Activated T-cell treated with anti-CD3 and anti-CD28 coated beads, Interleukin-2, amount 50 U/mL, for 72 hours (primary cell): Measurements from ENCODE around the gene GOLGA8A. TPM values are rescaled to one million over a fixed set of nuclear protein-coding genes. Genes with fewer than 3 reads are reported as not detected.
A peak's percentile ranks its signal among the peaks of the same experiment; 100 is the strongest.
"Not testable (repeated sequence)": the region's sequence is repeated elsewhere in the genome, so short reads cannot be mapped to it uniquely, and the experiment has no call there.

Experiments
- ATAC-seq, 2 donors: fragments of 150-1000 bp; cut with Tn5 transposase; replicated peaks in 1 of 2; 2 replicates each; pipeline ENCODE4 v1.10.0; 2021; ENCODE audit warnings: moderate library complexity in 2 of 2, mild to moderate bottlenecking in 1 of 2
- DNase-seq, 2 donors: peaks; one replicate each; pipeline ENCODE4 v3.0.0; 2021 to 2022; ENCODE audit warnings: mixed read lengths in 1 of 2
- H3K27ac Mint-ChIP-seq: one replicate; pipeline ENCODE4 v1.8.0; 2022; ENCODE audit warnings: mild to moderate bottlenecking, moderate library complexity, mixed read lengths
- H3K27me3 Mint-ChIP-seq: one replicate; pipeline ENCODE4 v1.8.0; 2022; ENCODE audit warnings: low read depth, mixed read lengths
- H3K36me3 Mint-ChIP-seq, 2 donors: one replicate each; pipeline ENCODE4 v1.8.0; 2022; ENCODE audit warnings: mixed read lengths in 2 of 2, mild to moderate bottlenecking in 1 of 2; ENCODE audit not compliant: insufficient read depth in 2 of 2
- H3K4me1 Mint-ChIP-seq: one replicate; pipeline ENCODE4 v1.8.0; 2022; ENCODE audit warnings: low read depth, mixed read lengths
- H3K4me3 Mint-ChIP-seq, 2 donors: one replicate each; pipeline ENCODE4 v1.8.0; 2022; ENCODE audit warnings: mild to moderate bottlenecking in 2 of 2, mixed read lengths in 2 of 2, moderate library complexity in 2 of 2
- H3K9me3 Mint-ChIP-seq, 2 donors: one replicate each; pipeline ENCODE4 v1.8.0; 2022; ENCODE audit warnings: mixed read lengths in 2 of 2
- total RNA-seq, 2 donors: library from RNA; stranded (reverse); gene quantifications; one replicate each; pipeline ENCODE4 v1.2.3, GENCODE V29; 2022

Gene GOLGA8A
- total RNA-seq, 2 donors from 2014 or later = 180 TPM

- Mint-ChIP-seq H3K36me3 (peaks cover 0 to 16% of the 10 kb centered on the region in 2 donors), H3K9me3 (no peaks in the 10 kb centered on the region), H3K27ac (no peak overlapping the region), H3K27me3 (no peaks in the 10 kb centered on the region), H3K4me3 (peak overlapping the region; percentile 75 to 89), H3K4me1 (peaks cover 24% of the 10 kb centered on the region)
- DNase-seq = peak; percentile 7 to 12
- ATAC-seq = peak; percentile 37 to 39
Observed at GRCh38 chr15:34436126-34436955, 1.3 kb downstream of the GOLGA8A start.

- peaks cover 0 to 17% of the 10 kb centered on the region in 2 donors for H3K36me3 Mint-ChIP-seq
- DNase-seq (no peak), ATAC-seq (no peak)
- no peaks in the 10 kb centered on the region for H3K27me3 Mint-ChIP-seq
- no peak overlapping the region for H3K27ac Mint-ChIP-seq
- H3K4me1 Mint-ChIP-seq = peaks cover 24% of the 10 kb centered on the region
- H3K9me3 Mint-ChIP-seq = no peaks in the 10 kb centered on the region
- H3K4me3 Mint-ChIP-seq = peak overlapping the region; percentile 75 to 89
Observed at GRCh38 chr15:34435658-34436057, 1.9 kb downstream of the GOLGA8A start.

- H3K27me3 Mint-ChIP-seq = no peaks in the 10 kb centered on the region
- H3K36me3 Mint-ChIP-seq = peaks cover 0 to 18% of the 10 kb centered on the region in 2 donors
- no peak overlapping the region for H3K27ac Mint-ChIP-seq
- no peak for DNase-seq
- H3K4me1 Mint-ChIP-seq = peaks cover 24% of the 10 kb centered on the region
- no peak overlapping the region for H3K4me3 Mint-ChIP-seq
- H3K9me3 Mint-ChIP-seq = no peaks in the 10 kb centered on the region
- no peak for ATAC-seq
Observed at GRCh38 chr15:34434627-34435305, 2.8 kb downstream of the GOLGA8A start.

- H3K4me1 Mint-ChIP-seq = peaks cover 24% of the 10 kb centered on the region
- H3K27me3 Mint-ChIP-seq, ATAC-seq, H3K4me3 Mint-ChIP-seq, DNase-seq, H3K27ac Mint-ChIP-seq, H3K9me3 Mint-ChIP-seq: not testable (repeated sequence)
- H3K36me3 Mint-ChIP-seq = peaks cover 0 to 18% of the 10 kb centered on the region in 2 donors
Observed at GRCh38 chr15:34433956-34434626, 3.5 kb downstream of the GOLGA8A start.

GRCh38 chr15:34430642-34431041 lies 7.0 kb downstream of the GOLGA8A start:
- Mint-ChIP-seq H3K4me1 (peaks cover 17% of the 10 kb centered on the region), H3K36me3 (peaks cover 0 to 20% of the 10 kb centered on the region in 2 donors)
- DNase-seq = not testable (repeated sequence)

GRCh38 chr15:34423425-34424090 lies 14.1 kb downstream of the GOLGA8A start:
- H3K4me3 Mint-ChIP-seq, ATAC-seq, H3K9me3 Mint-ChIP-seq, DNase-seq, H3K4me1 Mint-ChIP-seq, H3K27ac Mint-ChIP-seq, H3K36me3 Mint-ChIP-seq, H3K27me3 Mint-ChIP-seq: not testable (repeated sequence)

More at GRCh38 chr15:34430642-34431041, 7.0 kb downstream of the GOLGA8A start:
- H3K27me3 Mint-ChIP-seq, H3K4me3 Mint-ChIP-seq, H3K27ac Mint-ChIP-seq, ATAC-seq, H3K9me3 Mint-ChIP-seq: not testable (repeated sequence)

- ATAC-seq, H3K9me3 Mint-ChIP-seq: not testable (repeated sequence)
Observed at GRCh38 chr15:34420953-34421352, 16.7 kb downstream of the GOLGA8A start.

GRCh38 chr15:34418435-34418834 lies 19.2 kb downstream of the GOLGA8A start:
- H3K9me3 Mint-ChIP-seq, DNase-seq, H3K27me3 Mint-ChIP-seq, H3K36me3 Mint-ChIP-seq, H3K4me1 Mint-ChIP-seq, H3K27ac Mint-ChIP-seq, ATAC-seq: not testable (repeated sequence)
- peak overlapping the region in 1 of 2 donors; percentile 4 for H3K4me3 Mint-ChIP-seq

More at GRCh38 chr15:34420953-34421352, 16.7 kb downstream of the GOLGA8A start:
- H3K27ac Mint-ChIP-seq, H3K4me3 Mint-ChIP-seq, H3K36me3 Mint-ChIP-seq, H3K4me1 Mint-ChIP-seq, DNase-seq, H3K27me3 Mint-ChIP-seq: not testable (repeated sequence)

- not testable (repeated sequence) for H3K4me3 Mint-ChIP-seq, H3K27me3 Mint-ChIP-seq, H3K27ac Mint-ChIP-seq, H3K4me1 Mint-ChIP-seq, H3K9me3 Mint-ChIP-seq, H3K36me3 Mint-ChIP-seq, DNase-seq, ATAC-seq
Observed at GRCh38 chr15:34409511-34409910, 28.1 kb downstream of the GOLGA8A start.

- H3K27me3 Mint-ChIP-seq, H3K27ac Mint-ChIP-seq, H3K4me3 Mint-ChIP-seq, H3K9me3 Mint-ChIP-seq, H3K4me1 Mint-ChIP-seq, H3K36me3 Mint-ChIP-seq, DNase-seq: not testable (repeated sequence)
- peak in 1 of 2 donors; percentile 29 for ATAC-seq
Observed at GRCh38 chr15:34408973-34409372, 28.6 kb downstream of the GOLGA8A start.

- DNase-seq, H3K9me3 Mint-ChIP-seq, H3K4me1 Mint-ChIP-seq, H3K27ac Mint-ChIP-seq, H3K4me3 Mint-ChIP-seq, H3K36me3 Mint-ChIP-seq, H3K27me3 Mint-ChIP-seq: not testable (repeated sequence)
- ATAC-seq = peak; percentile 76 to 77
Observed at GRCh38 chr15:34403899-34404298, 33.7 kb downstream of the GOLGA8A start.

- not testable (repeated sequence) for H3K4me1 Mint-ChIP-seq, H3K27me3 Mint-ChIP-seq, H3K36me3 Mint-ChIP-seq, H3K27ac Mint-ChIP-seq, DNase-seq, H3K9me3 Mint-ChIP-seq, H3K4me3 Mint-ChIP-seq
- peak; percentile 81 to 83 for ATAC-seq
Observed at GRCh38 chr15:34403160-34403598, 34.4 kb downstream of the GOLGA8A start.
